SK-N-SH (cell line): ENCODE measurements around the gene LPP.

Source experiments
- CHD2 ChIP-seq: fragments of 150-350 bp; IDR thresholded peaks from 2 replicates; pipeline ENCODE4 v1.6.1; 2018; ENCODE audit warnings: low read length; ENCODE audit not compliant: partially characterized antibody
- EZH2phosphoT487 ChIP-seq: fragments of 200-600 bp; sonication (generic); IDR thresholded peaks from 2 replicates; pipeline ENCODE4 v1.6.1; 2017; ENCODE audit warnings: low read depth, mixed run types, mild to moderate bottlenecking, antibody characterized with exemption, moderate library complexity, borderline replicate concordance
- FOXJ3 ChIP-seq: sonication (generic); formaldehyde crosslinking; IDR thresholded peaks from 2 replicates; pipeline ENCODE4 v1.5.1; 2020; ENCODE audit warnings: mild to moderate bottlenecking, missing genetic modification reagents
- GABPA ChIP-seq: IDR thresholded peaks from 2 replicates; pipeline ENCODE4 v1.4.0; 2012; ENCODE audit warnings: low read depth, mild to moderate bottlenecking
- JUND ChIP-seq: IDR thresholded peaks from 2 replicates; pipeline ENCODE4 v1.4.0; 2012
- SIN3A ChIP-seq: IDR thresholded peaks from 2 replicates; pipeline ENCODE4 v1.6.1; 2012; ENCODE audit warnings: low read depth, mild to moderate bottlenecking, low read length, moderate library complexity, borderline replicate concordance
- TF ChIP-seq, protein P1 (sequence below): fragments of 200-600 bp; sonication (generic); IDR thresholded peaks from 2 replicates; pipeline ENCODE4 v1.6.1; 2017; ENCODE audit warnings: antibody characterized with exemption, mild to moderate bottlenecking, moderate library complexity
- TF ChIP-seq, protein P2 (sequence below): IDR thresholded peaks from 2 replicates; pipeline ENCODE4 v1.4.0; 2012; ENCODE audit warnings: low read depth

DNA sequence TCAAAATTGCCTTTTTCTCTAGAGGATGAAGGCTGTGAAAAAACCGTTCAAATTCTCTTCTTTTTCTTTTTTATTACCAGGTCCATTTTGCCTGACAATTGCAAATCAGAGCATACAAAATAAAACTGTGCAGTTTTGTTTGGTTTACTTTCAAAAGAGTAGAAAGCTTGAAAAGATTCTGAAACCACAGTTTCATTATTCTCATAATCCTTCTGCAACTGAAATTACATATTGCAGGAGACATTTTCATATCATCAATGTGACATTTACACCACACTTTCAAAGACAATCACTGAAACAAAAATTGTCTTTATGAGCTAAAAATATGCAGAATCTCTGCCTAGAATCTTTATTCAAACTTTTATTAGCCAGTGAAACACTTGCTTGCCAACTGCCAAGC is 721.5 kb downstream of the LPP start:
- TF ChIP-seq, protein P1, sequence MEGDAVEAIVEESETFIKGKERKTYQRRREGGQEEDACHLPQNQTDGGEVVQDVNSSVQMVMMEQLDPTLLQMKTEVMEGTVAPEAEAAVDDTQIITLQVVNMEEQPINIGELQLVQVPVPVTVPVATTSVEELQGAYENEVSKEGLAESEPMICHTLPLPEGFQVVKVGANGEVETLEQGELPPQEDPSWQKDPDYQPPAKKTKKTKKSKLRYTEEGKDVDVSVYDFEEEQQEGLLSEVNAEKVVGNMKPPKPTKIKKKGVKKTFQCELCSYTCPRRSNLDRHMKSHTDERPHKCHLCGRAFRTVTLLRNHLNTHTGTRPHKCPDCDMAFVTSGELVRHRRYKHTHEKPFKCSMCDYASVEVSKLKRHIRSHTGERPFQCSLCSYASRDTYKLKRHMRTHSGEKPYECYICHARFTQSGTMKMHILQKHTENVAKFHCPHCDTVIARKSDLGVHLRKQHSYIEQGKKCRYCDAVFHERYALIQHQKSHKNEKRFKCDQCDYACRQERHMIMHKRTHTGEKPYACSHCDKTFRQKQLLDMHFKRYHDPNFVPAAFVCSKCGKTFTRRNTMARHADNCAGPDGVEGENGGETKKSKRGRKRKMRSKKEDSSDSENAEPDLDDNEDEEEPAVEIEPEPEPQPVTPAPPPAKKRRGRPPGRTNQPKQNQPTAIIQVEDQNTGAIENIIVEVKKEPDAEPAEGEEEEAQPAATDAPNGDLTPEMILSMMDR = no peak
- TF ChIP-seq GABPA = no peak
- TF ChIP-seq EZH2phosphoT487 = no peak
- no peak for TF ChIP-seq JUND
- TF ChIP-seq, protein P2, sequence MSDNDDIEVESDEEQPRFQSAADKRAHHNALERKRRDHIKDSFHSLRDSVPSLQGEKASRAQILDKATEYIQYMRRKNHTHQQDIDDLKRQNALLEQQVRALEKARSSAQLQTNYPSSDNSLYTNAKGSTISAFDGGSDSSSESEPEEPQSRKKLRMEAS = no peak
- no peak for TF ChIP-seq FOXJ3
- no peak for TF ChIP-seq CHD2
- TF ChIP-seq SIN3A = no peak
